Measurements from ENCODE around the gene RASSF3. TPM values are rescaled to one million over a fixed set of nuclear protein-coding genes. Genes with fewer than 3 reads are reported as not detected.

RASSF3 gene
- total and polyA plus RNA-seq, 11 donors: 32.8 to 116 (median 90.6) TPM

DNA sequence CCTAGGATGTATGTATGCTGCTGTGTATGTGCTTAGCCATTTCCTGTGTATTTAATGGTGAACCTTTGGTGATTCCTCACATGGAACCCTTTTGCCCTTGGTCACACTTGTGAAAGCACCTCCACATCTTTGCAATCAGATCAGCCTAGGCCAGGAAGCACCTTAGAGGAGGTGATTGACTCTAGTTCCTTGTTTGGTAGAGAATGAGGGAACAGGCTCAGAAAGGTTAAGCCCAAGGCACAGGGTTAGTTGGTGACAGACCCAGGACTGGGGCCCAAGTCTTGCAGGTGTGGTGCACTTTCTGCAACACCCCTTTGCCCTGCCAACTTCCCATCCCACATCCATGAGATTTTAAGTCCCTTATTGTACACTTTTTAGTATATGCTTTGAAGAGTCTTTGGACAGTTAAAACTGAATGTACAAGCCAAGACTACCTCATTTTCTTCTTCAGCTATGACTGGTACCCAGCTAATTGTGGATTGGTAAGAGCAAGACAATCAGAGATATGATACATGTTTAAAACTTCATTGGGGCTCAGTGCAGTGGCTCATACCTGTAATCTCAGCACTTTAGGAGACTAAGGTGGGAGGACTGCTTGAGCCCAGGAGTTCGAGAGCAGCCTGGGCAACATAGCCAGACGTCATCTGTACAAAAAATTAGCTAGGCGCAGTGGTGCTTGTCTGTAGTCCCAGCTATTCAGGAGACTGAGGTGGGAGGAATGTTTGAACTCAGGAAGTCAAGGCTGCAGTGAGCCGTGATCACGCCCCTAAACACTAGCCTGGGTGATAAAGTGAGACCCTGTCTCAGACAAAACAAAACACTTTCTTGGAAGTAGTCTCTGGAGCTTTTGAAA lies 71.1 kb downstream of the RASSF3 start:
- Histone ChIP-seq H3K4me1 (peaks cover 2 to 95% (median 58%) of the 10 kb centered on the region in 12 donors), H3K27me3 (no peaks in the 10 kb centered on the region), H3K9me3 (no peaks in the 10 kb centered on the region), H3K4me3 (no peak overlapping the region), H3K36me3 (peaks cover 0 to 21% (median 13%) of the 10 kb centered on the region in 9 donors), H3K27ac (peak overlapping the region; percentile 57 to 89 (median 80))
- intact Hi-C loops (cut with DNase I): no loop called here
- 51 to 69% (median 60%) methylated on average over 5 of the region's 5 CpGs for WGBS, 4 donors
- ATAC-seq (no peak), DNase-seq (no peak)
- TF ChIP-seq, protein P1, sequence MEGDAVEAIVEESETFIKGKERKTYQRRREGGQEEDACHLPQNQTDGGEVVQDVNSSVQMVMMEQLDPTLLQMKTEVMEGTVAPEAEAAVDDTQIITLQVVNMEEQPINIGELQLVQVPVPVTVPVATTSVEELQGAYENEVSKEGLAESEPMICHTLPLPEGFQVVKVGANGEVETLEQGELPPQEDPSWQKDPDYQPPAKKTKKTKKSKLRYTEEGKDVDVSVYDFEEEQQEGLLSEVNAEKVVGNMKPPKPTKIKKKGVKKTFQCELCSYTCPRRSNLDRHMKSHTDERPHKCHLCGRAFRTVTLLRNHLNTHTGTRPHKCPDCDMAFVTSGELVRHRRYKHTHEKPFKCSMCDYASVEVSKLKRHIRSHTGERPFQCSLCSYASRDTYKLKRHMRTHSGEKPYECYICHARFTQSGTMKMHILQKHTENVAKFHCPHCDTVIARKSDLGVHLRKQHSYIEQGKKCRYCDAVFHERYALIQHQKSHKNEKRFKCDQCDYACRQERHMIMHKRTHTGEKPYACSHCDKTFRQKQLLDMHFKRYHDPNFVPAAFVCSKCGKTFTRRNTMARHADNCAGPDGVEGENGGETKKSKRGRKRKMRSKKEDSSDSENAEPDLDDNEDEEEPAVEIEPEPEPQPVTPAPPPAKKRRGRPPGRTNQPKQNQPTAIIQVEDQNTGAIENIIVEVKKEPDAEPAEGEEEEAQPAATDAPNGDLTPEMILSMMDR (IDR thresholded peaks at IDR 0.05): no peak
- TF ChIP-seq POLR2A (IDR thresholded peaks at IDR 0.05): no peak

GRCh38 chr12:64682572-64683277 lies 72.4 kb downstream of the RASSF3 start:
- intact Hi-C loops (cut with DNase I): no loop called here
- Histone ChIP-seq H3K9me3 (no peaks in the 10 kb centered on the region), H3K36me3 (peaks cover 0 to 32% (median 19%) of the 10 kb centered on the region in 9 donors), H3K4me3 (peak overlapping the region in 5 of 12 donors; percentile 6 to 16 (median 10)), H3K27me3 (no peaks in the 10 kb centered on the region), H3K4me1 (peaks cover 0 to 95% (median 55%) of the 10 kb centered on the region in 12 donors), H3K27ac (peak overlapping the region; percentile 57 to 89 (median 80))
- 21 to 29% (median 25%) methylated on average over 6 of the region's 6 CpGs for WGBS, 4 donors
- TF ChIP-seq POLR2A (IDR thresholded peaks at IDR 0.05): no peak
- TF ChIP-seq, protein P1 (IDR thresholded peaks at IDR 0.05): no peak
- DNase-seq (peak in 4 of 5 donors; percentile 73 to 79 (median 76)), ATAC-seq (peak; percentile 78 to 88 (median 84))

DNA sequence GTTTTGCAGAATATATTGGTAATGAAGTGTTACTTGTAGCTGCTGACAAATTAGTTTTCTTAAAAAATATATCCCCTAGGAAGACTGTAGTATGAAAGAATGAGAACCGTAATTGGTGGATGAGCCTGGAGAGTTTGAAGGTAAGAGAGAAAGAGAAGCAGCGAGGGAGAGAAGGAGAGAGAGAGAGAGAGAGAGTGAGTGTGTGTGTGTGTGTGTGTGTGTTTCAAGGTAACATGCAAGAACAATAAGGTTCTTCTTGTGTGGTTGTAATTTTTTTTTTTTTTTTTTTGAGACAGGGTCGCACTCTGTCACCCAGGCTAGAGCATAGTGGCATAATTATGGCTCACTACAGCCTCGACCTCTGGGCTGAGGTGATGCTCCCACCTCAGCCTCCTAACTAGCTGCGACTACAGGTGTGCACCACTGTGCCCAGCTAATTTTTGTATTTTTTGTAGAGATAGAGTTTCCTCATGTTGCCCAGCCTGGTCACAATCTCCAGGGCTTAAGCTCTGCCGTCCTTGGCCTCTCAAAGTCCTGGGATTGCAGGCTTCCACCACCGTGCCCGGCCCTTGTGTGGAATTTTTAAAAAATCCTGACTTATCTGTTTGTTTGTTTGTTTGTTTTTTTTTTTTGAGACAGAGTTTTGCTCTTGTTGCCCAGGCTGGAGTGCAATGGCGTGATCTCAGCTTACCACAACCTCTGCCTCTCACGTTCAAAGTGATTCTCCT lies 73.7 kb downstream of the RASSF3 start:
- peaks cover 0 to 94% (median 62%) of the 10 kb centered on the region in 12 donors for H3K4me1 ChIP-seq
- intact Hi-C loops (cut with DNase I): no loop called here
- ATAC-seq (no peak), DNase-seq (no peak)
- peak overlapping the region in 10 of 12 donors; percentile 57 to 89 (median 82) for H3K27ac ChIP-seq
- 82 to 90% (median 87%) methylated on average over 10 of the region's 10 CpGs for WGBS, 4 donors
- H3K4me3 ChIP-seq: no peak overlapping the region
- peaks cover 0 to 40% (median 19%) of the 10 kb centered on the region in 9 donors for H3K36me3 ChIP-seq
- H3K9me3 ChIP-seq: no peaks in the 10 kb centered on the region
- H3K27me3 ChIP-seq: no peaks in the 10 kb centered on the region
- TF ChIP-seq, protein P1 (IDR thresholded peaks at IDR 0.05): no peak
- no peak for TF ChIP-seq POLR2A (IDR thresholded peaks at IDR 0.05)

All from heart left ventricle (tissue), 16 donors.